Hepatocyte (in vitro differentiated cells): ENCODE measurements around the gene CRYBG2.

Experiments used
- CTCF ChIP-seq: fragments of 200-600 bp; sonication (generic); IDR thresholded peaks from 2 replicates; pipeline ENCODE4 v1.5.1; 2016; ENCODE audit warnings: antibody characterized with exemption, mild to moderate bottlenecking; ENCODE audit not compliant: poor library complexity
- EZH2 ChIP-seq: fragments of 200-600 bp; sonication (generic); IDR thresholded peaks from 2 replicates; pipeline ENCODE4 v1.6.1; 2016; ENCODE audit warnings: antibody characterized with exemption, mild to moderate bottlenecking, borderline replicate concordance

GRCh38 chr1:26307363-26307781 is 46.6 kb downstream of the CRYBG2 start:
- TF ChIP-seq CTCF (no peak), EZH2 (no peak)
